Measurements from ENCODE around the gene WDR20.

DNA sequence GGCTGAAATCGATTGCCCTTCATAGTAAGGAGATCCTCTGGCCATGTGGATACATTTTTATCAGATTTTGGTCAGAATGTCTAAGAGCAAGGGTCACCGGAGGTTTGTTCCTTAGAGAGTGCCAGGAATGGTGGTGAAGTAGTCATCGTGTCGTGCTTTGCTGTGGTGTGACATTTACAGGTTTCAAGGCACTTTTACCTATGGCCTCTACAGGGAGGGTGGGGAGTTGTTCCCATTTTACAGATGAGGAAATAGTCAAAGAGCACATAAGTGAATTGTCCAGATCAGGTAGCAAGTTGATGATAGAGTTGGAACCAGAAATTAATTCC is 57.2 kb downstream of the WDR20 start:
- TF ChIP-seq, protein P1, sequence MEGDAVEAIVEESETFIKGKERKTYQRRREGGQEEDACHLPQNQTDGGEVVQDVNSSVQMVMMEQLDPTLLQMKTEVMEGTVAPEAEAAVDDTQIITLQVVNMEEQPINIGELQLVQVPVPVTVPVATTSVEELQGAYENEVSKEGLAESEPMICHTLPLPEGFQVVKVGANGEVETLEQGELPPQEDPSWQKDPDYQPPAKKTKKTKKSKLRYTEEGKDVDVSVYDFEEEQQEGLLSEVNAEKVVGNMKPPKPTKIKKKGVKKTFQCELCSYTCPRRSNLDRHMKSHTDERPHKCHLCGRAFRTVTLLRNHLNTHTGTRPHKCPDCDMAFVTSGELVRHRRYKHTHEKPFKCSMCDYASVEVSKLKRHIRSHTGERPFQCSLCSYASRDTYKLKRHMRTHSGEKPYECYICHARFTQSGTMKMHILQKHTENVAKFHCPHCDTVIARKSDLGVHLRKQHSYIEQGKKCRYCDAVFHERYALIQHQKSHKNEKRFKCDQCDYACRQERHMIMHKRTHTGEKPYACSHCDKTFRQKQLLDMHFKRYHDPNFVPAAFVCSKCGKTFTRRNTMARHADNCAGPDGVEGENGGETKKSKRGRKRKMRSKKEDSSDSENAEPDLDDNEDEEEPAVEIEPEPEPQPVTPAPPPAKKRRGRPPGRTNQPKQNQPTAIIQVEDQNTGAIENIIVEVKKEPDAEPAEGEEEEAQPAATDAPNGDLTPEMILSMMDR (IDR thresholded peaks at IDR 0.05), result no peak
- TF ChIP-seq POLR2A (IDR thresholded peaks at IDR 0.05), result no peak
